NB4 (cell line): ENCODE measurements around the gene PTPRK.

Experiments used
- DNase-seq: peaks from one replicate; pipeline ENCODE4 v3.0.0; 2010; ENCODE audit warnings: low read depth
- H3K4me3 ChIP-seq: one replicate; pipeline ENCODE4 v1.5.1; 2011; ENCODE audit warnings: mild to moderate bottlenecking, low read depth, low read length, moderate library complexity
- MYC ChIP-seq: IDR thresholded peaks from 2 replicates; pipeline ENCODE4 v1.6.1; 2011; ENCODE audit warnings: low read depth, low read length
- POLR2A ChIP-seq: IDR thresholded peaks from 2 replicates; pipeline ENCODE4 v1.6.1; 2011; ENCODE audit warnings: mild to moderate bottlenecking; ENCODE audit not compliant: insufficient read length; ENCODE audit errors: extremely low read depth
- TF ChIP-seq, protein P1 (sequence below): IDR thresholded peaks from 2 replicates; pipeline ENCODE4 v1.6.1; 2011; ENCODE audit warnings: low read depth, low read length
- TF ChIP-seq, protein P2 (sequence below): IDR thresholded peaks from one replicate; pipeline ENCODE4 v1.5.1; 2012; ENCODE audit warnings: low read depth, low read length

The PTPRK gene

DNA sequence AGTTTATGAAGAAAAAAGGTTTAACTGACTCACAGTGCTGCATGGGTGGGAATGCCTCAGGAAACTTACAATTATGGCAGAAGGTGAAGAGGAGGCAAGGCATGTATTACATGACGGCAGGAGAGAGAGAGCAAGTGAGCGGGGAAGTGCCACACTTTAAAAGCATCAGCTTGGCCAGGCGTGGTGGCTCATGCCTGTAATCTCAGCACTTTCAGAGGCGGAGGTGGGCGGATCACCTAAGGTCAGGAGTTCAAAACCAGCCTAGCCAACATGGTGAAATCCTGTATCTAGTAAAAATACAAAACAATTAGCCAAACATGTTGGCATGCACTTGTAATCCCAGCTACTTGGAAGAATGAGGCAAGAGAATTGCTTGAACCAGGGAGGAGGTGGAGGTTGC is 406.2 kb downstream of the PTPRK start:
- no peak for DNase-seq
- TF ChIP-seq, protein P1, sequence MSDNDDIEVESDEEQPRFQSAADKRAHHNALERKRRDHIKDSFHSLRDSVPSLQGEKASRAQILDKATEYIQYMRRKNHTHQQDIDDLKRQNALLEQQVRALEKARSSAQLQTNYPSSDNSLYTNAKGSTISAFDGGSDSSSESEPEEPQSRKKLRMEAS: no peak
- TF ChIP-seq MYC (no peak), POLR2A (no peak)
- TF ChIP-seq, protein P2, sequence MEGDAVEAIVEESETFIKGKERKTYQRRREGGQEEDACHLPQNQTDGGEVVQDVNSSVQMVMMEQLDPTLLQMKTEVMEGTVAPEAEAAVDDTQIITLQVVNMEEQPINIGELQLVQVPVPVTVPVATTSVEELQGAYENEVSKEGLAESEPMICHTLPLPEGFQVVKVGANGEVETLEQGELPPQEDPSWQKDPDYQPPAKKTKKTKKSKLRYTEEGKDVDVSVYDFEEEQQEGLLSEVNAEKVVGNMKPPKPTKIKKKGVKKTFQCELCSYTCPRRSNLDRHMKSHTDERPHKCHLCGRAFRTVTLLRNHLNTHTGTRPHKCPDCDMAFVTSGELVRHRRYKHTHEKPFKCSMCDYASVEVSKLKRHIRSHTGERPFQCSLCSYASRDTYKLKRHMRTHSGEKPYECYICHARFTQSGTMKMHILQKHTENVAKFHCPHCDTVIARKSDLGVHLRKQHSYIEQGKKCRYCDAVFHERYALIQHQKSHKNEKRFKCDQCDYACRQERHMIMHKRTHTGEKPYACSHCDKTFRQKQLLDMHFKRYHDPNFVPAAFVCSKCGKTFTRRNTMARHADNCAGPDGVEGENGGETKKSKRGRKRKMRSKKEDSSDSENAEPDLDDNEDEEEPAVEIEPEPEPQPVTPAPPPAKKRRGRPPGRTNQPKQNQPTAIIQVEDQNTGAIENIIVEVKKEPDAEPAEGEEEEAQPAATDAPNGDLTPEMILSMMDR: no peak
- no peak overlapping the region for H3K4me3 ChIP-seq

DNA sequence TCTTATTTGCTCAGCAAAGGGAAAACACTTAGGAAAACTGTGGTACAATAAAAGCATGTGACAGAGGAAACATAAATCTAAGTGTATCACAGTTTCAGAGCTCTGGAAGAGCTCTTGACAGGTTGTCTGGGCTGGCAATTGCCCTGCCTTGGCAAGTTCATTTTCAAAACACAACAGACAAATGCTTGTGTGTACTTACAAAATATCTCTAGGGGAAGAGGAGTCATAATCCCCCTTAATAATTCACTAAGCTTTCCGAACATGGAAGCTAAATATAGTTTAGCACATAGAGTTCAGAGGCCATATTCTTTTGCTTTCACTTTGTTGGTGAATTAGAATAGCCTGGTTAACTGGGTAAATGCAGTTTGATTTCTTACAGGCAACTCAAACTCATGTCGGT is 407.9 kb downstream of the PTPRK start:
- no peak for DNase-seq
- no peak overlapping the region for H3K4me3 ChIP-seq
- TF ChIP-seq, protein P1: no peak
- TF ChIP-seq POLR2A (no peak), MYC (no peak)
- TF ChIP-seq, protein P2: no peak

DNA sequence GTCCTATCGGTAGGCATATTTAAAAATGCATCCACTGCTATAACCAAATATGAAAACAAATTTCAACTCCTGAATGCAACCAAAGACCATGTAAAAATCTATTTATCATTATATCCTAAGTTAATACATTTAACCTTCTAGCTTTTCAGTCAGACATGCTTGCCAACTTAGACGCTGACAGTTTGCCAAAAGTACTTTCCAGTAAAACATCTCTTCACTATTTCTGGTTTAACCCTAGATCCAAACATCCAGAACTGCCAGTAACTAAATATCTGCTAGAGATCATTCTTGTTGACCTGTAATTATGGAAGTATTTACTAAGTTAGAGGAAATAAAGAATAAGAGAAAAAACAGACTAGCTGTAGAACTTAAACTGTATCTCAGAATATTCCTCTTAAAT is 409.3 kb downstream of the PTPRK start:
- no peak for DNase-seq
- no peak overlapping the region for H3K4me3 ChIP-seq
- TF ChIP-seq POLR2A: no peak

DNA sequence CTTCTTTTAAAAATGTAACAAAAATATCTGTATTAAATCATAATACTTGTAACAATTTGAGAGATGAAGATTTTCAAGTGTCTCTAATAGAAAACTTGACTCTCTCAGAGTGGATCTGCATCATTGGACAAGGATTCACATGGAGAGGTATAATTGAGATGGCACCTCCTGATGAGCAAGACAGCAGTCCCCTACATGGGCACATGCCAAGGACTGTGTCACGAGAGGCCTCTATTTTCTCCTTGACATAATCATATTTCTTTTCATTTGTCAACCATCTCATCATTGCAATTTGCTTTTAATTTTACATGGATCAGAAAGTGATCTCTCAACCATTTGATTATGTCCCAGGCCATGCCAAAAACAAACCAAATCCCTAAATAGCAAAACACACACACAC is 412.7 kb downstream of the PTPRK start:
- no peak overlapping the region for H3K4me3 ChIP-seq
- TF ChIP-seq, protein P1: no peak
- no peak for TF ChIP-seq POLR2A
- TF ChIP-seq, protein P2: no peak
- no peak for TF ChIP-seq MYC
- DNase-seq: no peak

DNA sequence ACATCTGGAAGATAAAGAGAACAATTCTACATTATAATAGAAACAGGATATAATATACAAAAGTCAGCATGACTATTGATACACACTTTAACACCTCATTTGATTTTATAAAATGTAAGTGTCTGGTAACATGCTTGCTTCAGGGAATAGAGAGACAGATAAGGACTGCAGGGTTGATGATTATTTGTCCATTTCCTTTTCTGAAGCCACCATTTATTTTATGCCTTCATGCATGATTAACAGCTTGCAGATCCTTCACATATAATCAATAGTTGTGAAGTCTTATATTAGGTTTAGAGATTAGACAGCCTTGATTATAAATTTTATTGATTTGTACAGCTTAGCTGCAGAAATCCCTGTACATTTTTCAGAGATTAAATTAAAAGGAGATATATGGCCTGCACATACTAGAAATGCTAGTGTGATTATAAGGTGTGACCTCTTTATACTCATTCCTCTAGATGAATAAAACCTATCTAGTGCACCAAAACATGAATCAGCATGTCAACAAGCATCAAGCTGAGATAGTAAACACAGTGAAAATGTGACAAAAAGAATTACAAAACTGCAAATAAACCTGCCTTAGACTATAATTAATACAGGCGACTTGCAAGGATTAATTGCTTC is 420.7 kb downstream of the PTPRK start:
- no peak for DNase-seq
- TF ChIP-seq, protein P2: no peak
- TF ChIP-seq POLR2A (no peak), MYC (no peak)
- TF ChIP-seq, protein P1: no peak
- no peak overlapping the region for H3K4me3 ChIP-seq

DNA sequence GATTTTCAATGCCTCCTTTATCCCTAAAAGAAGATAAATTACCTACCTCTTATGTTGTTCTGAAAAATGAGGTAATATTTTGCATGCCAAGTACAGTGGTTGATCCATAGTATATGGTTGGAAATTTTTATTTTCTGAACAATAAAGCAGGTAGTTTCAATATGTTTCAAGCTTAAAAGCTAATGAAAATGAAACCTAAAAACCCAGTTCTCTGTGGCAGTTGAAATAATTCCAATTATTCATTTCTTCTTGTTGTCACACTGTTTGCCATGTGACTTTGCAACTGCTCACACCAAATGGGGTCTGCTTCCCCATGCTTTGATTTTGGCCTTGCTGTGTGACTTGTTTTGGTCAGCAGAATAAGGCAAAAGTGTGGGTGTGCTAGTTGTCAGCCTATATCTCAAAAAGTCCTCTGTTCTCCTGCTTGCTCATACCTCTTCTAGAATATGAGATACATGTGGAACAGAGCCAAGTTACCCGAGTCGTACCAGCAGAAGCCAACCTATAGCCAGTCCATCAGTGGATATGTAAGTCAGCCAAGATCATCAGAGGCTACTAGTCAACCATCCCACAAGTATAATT is 422.3 kb downstream of the PTPRK start:
- no peak overlapping the region for H3K4me3 ChIP-seq
- TF ChIP-seq, protein P1: no peak
- TF ChIP-seq POLR2A (no peak), MYC (no peak)
- TF ChIP-seq, protein P2: no peak
- DNase-seq: no peak
